ENCODE measurements around the gene SPG7. TPM values are rescaled to one million over a fixed set of nuclear protein-coding genes. Genes with fewer than 3 reads are reported as not detected.

SPG7 gene
- polyA plus RNA-seq, 1 donor from 2014 or later, result 216 TPM

DNA sequence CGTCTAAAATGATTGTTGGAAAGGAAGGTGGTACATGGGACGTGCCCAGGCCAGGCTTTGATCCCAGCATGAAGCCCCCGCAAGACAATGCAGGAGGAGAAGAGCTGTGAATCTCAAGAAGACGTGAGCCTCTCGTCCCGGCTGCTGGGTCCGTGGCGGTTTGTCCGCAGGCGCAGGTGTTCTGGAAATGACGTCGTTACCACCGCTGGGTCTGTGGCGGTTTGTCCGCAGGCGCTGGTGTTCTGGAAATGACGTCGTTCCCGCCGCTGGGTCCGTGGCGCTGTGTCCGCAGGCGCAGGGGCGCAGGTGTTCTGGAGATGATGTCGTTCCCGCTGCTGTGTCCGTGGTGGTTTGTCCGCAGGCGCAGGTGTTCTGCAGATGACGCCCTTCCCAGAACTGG, 14.1 kb downstream of the SPG7 start:
- Histone ChIP-seq H3K79me2 (replicated peaks; ENCODE audit: insufficient read depth, low read length) (peaks cover 2% of the 10 kb centered on the region), H3K4me2 (ENCODE audit: low read length) (no peak overlapping the region), H3K9me3 (ENCODE audit: low read length) (no peaks in the 10 kb centered on the region), H3K4me3 (ENCODE audit: low read length) (no peak overlapping the region), H4K20me1 (ENCODE audit: insufficient read depth) (no peaks in the 10 kb centered on the region), H3K9me2 (ENCODE audit: insufficient read depth, low read length) (no peaks in the 10 kb centered on the region), H3K9ac (ENCODE audit: low read length) (no peak overlapping the region), H3F3A (ENCODE audit: insufficient read depth, low read length, poor library complexity, severe bottlenecking) (no peaks in the 10 kb centered on the region), H3K27me3 (ENCODE audit: insufficient read depth, low read depth, low read length) (no peaks in the 10 kb centered on the region), H3K36me3 (ENCODE audit: insufficient read depth, low read length) (no peaks in the 10 kb centered on the region), H3K27ac (ENCODE audit: low read length) (no peak overlapping the region), H2AFZ (ENCODE audit: low read depth, low read length) (no peak overlapping the region)
- TF ChIP-seq, protein P1, sequence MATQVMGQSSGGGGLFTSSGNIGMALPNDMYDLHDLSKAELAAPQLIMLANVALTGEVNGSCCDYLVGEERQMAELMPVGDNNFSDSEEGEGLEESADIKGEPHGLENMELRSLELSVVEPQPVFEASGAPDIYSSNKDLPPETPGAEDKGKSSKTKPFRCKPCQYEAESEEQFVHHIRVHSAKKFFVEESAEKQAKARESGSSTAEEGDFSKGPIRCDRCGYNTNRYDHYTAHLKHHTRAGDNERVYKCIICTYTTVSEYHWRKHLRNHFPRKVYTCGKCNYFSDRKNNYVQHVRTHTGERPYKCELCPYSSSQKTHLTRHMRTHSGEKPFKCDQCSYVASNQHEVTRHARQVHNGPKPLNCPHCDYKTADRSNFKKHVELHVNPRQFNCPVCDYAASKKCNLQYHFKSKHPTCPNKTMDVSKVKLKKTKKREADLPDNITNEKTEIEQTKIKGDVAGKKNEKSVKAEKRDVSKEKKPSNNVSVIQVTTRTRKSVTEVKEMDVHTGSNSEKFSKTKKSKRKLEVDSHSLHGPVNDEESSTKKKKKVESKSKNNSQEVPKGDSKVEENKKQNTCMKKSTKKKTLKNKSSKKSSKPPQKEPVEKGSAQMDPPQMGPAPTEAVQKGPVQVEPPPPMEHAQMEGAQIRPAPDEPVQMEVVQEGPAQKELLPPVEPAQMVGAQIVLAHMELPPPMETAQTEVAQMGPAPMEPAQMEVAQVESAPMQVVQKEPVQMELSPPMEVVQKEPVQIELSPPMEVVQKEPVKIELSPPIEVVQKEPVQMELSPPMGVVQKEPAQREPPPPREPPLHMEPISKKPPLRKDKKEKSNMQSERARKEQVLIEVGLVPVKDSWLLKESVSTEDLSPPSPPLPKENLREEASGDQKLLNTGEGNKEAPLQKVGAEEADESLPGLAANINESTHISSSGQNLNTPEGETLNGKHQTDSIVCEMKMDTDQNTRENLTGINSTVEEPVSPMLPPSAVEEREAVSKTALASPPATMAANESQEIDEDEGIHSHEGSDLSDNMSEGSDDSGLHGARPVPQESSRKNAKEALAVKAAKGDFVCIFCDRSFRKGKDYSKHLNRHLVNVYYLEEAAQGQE (IDR thresholded peaks at IDR 0.05; ENCODE audit: borderline replicate concordance), result no peak
- TF ChIP-seq CTCF (IDR thresholded peaks at IDR 0.05; ENCODE audit: poor library complexity, severe bottlenecking), result no peak

GRCh38 chr16:89523680-89524344, 15.6 kb downstream of the SPG7 start:
- H3K9me2 ChIP-seq (ENCODE audit: insufficient read depth, low read length), result no peaks in the 10 kb centered on the region
- H3F3A ChIP-seq (ENCODE audit: insufficient read depth, low read length, poor library complexity, severe bottlenecking), result no peaks in the 10 kb centered on the region
- H3K27me3 ChIP-seq (ENCODE audit: insufficient read depth, low read depth, low read length), result no peaks in the 10 kb centered on the region
- H2AFZ ChIP-seq (ENCODE audit: low read depth, low read length), result no peak overlapping the region
- H4K20me1 ChIP-seq (ENCODE audit: insufficient read depth), result no peaks in the 10 kb centered on the region
- no peak overlapping the region for H3K9ac ChIP-seq (ENCODE audit: low read length)
- H3K36me3 ChIP-seq (ENCODE audit: insufficient read depth, low read length), result no peaks in the 10 kb centered on the region
- H3K79me2 ChIP-seq (replicated peaks; ENCODE audit: insufficient read depth, low read length), result no peaks in the 10 kb centered on the region
- no peak overlapping the region for H3K4me3 ChIP-seq (ENCODE audit: low read length)
- TF ChIP-seq RAD21 (conservative IDR thresholded peaks at IDR 0.05), result no peak
- TF ChIP-seq EP300 (conservative IDR thresholded peaks at IDR 0.05; ENCODE audit: poor library complexity, severe bottlenecking), result no peak
- TF ChIP-seq SMC3 (conservative IDR thresholded peaks at IDR 0.05; ENCODE audit: poor library complexity), result no peak
- TF ChIP-seq EZH2 (IDR thresholded peaks at IDR 0.05; ENCODE audit: borderline replicate concordance, insufficient read depth, low read length, poor library complexity, severe bottlenecking), result no peak
- TF ChIP-seq MXI1 (conservative IDR thresholded peaks at IDR 0.05; ENCODE audit: poor library complexity, severe bottlenecking), result no peak
- TF ChIP-seq TAF1 (IDR thresholded peaks at IDR 0.05; ENCODE audit: low read depth), result no peak
- TF ChIP-seq CTCF (IDR thresholded peaks at IDR 0.05; ENCODE audit: poor library complexity, severe bottlenecking), result no peak
- TF ChIP-seq, protein P1 (IDR thresholded peaks at IDR 0.05; ENCODE audit: borderline replicate concordance), result no peak
- TF ChIP-seq POLR2AphosphoS5 (IDR thresholded peaks at IDR 0.05), result no peak
- H3K27ac ChIP-seq (ENCODE audit: low read length), result no peak overlapping the region
- H3K4me2 ChIP-seq (ENCODE audit: low read length), result no peak overlapping the region
- no peaks in the 10 kb centered on the region for H3K9me3 ChIP-seq (ENCODE audit: low read length)

Measured in neural cell (in vitro differentiated cells).